ENCODE results near the gene MCC.

DNA sequence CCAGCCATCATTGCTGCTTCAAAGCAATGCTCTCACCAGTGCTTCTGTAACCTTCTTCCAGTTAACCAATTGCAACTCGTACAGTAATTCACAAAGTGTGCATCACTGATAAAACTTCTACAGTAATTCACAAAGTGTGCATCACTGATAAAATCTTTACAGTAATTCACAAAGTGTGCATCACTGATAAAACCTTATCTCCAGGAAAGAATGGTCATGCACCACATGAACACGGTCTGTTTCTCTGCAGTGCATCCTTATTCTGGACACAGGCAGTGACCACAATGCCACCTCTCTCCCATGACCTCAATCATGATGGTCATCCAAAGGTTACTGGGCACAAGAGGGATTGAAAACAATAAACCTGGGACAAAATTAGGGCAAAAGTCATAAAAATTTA is 207.1 kb downstream of the MCC start:
- TF ChIP-seq SIN3A (IDR thresholded peaks at IDR 0.05; ENCODE audit: borderline replicate concordance, insufficient read depth, low read length): no peak
- TF ChIP-seq POLR2AphosphoS5 (IDR thresholded peaks at IDR 0.05; ENCODE audit: low read depth, low read length): no peak
